Renal cortex interstitium (tissue), 11 donors: ENCODE data around the gene ARL2. TPM values are rescaled to one million over a fixed set of nuclear protein-coding genes. Genes with fewer than 3 reads are reported as not detected.

Experiments used
- DNase-seq, 11 donors: peaks; one replicate each; pipeline ENCODE4 v3.0.0-alpha.2; 2013; ENCODE audit warnings: low read depth in 9 of 11, low spot score in 4 of 11; ENCODE audit errors: extremely low read depth in 1 of 11
- polyA plus RNA-seq, 3 donors: library from polyadenylated mRNA; unstranded; fragments of 120-200 nt; gene quantifications; one replicate each; pipeline ENCODE4 v1.2.1, GENCODE V29; 2013; ENCODE audit not compliant: insufficient read length in 3 of 3

ARL2 gene
- polyA plus RNA-seq, 3 donors = 49.0 to 73.9 (median 63.6) TPM

DNA sequence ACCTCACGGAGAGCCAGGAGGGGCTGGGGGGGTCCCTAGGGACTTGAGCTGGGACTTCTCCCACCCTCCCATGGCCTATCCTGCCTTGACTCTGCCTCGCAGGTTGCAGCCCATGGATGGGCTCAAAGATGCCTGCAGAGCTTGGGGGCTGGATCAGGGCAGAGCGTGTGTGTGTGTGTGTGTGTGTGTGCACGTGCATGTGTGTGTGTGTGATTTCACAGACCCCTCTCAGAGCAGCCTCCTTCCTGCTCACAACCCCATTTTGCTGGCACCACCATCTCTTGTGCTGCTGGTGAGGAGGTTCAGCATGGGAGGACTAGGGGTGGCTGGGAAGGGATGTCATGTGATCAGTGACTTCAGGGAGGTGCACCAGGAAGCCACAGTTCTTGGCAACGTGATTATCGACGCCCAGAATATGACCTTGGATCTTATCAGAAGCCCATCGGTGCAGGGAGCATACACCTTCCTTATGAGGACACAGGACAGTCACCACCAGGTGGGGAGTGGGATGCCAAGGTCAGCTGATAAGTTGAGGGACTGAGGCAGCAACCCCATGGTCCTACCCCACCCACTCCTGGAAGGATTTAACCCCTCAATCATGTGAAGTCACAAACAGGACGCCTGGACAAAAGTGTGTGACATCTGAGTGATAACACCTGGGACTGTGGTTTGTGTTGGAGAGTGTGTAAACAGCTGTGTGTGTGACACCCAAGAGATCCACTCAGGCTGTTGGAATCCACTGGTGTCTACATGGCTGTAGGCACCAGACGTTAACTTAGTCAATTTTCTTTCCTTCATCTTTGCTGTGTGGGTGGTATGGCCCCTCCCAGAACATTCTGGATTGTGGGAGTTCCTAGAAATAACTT is 46.2 kb downstream of the ARL2 start:
- DNase-seq = no peak

DNA sequence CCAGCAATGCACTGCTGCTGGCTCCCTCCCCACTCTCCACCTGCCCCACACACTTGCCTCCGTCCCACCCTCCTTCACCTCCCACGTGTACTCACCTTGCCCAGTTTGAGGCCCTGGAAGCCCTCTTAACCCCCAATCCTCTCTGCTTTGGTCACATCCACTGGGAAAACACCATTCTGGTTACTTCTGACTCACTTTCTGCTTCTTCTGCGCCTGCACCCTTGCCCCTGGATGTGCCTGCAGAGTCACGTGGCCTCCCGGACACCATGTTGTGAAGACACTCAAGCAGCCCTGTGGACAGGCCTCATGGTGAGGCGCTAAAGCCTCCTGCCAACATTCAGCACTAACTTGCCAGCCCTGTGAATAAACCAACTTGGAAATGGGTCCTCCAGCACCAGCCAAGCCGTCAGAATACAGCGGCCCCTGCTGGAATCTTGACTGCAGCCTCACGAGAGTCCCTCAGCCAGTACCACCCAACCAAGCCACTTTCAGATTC is 47.0 kb downstream of the ARL2 start:
- DNase-seq = no peak

DNA sequence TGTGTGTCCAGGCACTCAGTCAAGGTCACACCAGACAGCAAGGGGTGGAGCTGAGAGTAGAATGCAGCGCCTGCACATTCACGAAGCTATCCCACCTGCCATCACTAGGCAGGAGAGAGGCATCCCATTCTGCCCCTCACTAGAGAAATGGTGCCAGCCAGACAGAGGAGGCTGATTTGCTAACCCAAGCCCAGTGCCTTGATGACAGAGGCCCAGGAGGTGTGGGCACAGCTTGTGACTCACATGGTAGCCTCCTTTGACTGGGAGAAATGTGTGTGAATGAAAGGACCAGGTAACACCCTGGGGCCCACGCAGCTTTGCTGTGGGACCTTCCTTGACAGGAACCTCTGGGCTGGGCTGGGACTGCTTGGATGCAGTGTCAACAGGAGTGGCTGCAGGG is 49.6 kb downstream of the ARL2 start:
- DNase-seq = no peak

DNA sequence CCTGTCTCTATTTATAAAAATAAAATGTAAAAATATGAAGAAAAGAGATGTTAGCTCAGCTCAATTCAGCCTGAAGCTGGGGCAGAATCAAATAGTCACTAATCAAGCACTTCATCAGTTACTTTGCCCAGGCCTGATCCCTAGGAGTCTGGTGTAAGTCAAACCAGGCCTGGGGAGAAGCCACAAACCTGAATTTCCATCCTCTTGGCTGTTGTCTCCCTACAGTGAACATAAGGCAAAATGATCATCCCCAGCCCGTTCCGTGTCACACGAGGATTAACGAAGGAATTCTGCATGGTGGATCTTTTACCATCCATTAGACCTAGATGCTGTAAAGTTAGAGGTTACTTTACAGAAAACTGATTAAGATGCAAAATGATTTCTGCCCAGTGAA is 50.9 kb downstream of the ARL2 start:
- DNase-seq = no peak

DNA sequence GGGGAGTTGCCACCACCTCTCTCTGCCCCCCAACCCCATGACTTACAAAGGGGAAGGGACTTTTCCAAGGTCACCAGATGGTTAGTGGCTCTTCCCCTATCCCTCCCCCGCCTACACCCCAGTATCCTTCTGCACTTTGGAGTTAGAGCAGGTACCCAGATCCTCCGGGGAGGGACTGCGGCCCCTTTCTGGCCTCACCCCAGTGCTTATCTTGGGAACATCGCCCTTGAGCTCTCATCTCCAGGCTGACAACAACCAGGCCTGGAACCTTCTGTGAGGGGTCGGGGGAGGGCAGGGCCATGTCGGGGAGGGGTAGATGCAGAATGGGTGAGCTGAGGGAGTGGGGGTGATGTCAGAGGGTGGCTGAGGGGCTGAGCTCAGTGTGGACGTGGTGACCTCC is 51.9 kb downstream of the ARL2 start:
- no peak for DNase-seq

DNA sequence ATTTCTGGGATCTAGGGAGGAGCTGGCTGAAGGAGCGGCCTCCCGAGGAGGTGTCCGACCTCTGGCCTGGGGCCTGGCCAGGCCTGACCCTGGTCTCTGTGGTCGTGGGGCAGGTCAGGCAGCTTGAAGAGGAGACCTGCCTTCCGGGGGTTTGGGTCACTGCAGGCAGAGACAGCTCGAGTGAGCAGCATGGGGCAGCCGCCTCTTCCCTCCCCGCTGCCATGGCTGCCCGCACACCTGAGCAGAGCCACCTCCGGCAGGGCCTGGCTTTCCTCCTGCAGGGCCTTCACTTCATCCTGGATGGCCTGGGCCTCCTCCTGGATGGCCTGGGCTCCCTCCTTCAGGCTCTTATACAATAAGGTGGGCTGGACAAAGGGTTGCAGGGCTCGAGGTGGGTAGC is 52.4 kb downstream of the ARL2 start:
- DNase-seq = no peak

DNA sequence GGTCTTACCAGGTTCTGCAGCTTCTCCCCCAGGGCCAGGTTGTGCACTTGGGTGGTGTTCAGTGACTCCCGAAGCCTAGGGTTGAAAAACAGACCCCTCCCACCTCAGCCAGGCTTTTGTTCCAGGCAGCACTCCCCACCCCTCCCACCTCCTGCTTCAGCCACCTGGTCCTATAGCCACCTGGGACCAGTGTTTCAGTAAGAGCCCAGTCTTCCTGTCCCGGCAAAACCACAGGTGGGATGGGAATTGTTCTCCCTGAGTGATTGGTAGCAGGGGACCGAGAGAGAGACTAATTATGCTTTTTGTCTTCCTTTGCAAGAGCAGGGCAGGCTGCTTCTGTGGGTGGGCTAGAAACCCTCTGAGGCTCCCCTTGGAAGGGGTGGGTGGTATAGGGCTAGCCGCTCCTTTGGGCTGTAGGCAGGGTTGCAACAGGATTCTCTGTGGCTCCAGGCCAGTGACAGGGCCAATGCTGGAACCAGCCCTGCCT is 52.9 kb downstream of the ARL2 start:
- DNase-seq = no peak

DNA sequence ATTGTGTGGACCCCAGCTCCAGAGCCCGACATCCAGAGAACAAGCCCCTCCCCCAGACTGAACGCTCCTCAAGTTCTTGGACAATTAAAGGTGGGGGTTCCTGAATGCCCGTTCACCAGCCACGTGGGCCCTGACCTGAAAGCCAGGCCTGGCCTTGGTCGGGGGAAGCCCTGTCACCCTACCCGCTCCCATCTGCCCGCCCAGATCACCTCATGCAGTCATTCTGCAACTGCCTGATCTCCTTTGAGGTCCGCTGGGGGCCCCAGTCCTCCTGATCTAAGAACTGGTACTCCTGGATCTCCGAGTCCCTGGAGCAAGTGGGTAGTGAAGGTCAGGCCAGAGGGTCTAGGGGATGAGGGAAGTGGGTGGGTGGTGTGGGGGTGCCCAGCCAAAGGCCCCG is 53.5 kb downstream of the ARL2 start:
- DNase-seq = no peak

DNA sequence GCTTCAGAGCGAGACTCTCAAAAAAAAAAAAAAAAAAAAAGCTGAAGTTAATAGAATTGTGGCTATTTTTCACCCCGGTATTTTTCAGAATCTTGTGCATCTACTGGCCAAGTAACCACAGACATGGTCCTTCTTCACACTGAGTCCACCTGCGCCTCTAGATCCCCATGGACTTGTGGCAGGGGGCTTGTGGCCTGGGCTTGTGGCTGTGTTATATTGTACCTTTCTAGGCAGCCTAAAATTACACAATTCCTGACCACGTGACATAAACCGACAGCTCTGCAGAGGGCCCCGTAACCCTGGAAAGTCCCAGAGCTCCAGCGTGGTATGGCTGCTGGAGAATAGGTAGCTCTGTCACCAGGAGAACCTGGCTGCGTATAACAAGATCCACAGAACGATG is 55.3 kb downstream of the ARL2 start:
- no peak for DNase-seq

Other genes with a start within 250 kb of the ARL2 start
- 100 to 1,000 TPM; 346 to 463 (median 385) TPM for gene SF1, start 235.6 kb upstream of the ARL2 start, polyA plus RNA-seq
- 10 to 100 TPM; 14.9 to 23.3 (median 19.5) TPM for gene MAP4K2, start 210.9 kb upstream of the ARL2 start, polyA plus RNA-seq
- gene MEN1, start 203.6 kb upstream of the ARL2 start, polyA plus RNA-seq = 10 to 100 TPM; 34.3 to 43.5 (median 41.9) TPM
- 1 to 10 TPM; 4.0 to 6.3 (median 5.8) TPM for gene CDC42BPG, start 169.5 kb upstream of the ARL2 start, polyA plus RNA-seq
- 10 to 100 TPM; 54.8 to 67.9 (median 60.8) TPM for gene EHD1, start 135.5 kb upstream of the ARL2 start, polyA plus RNA-seq
- gene ATG2A, start 97.0 kb upstream of the ARL2 start, polyA plus RNA-seq = 10 to 100 TPM; 16.7 to 25.3 (median 21.7) TPM
- 10 to 100 TPM; 15.2 to 18.4 (median 16.1) TPM for gene PPP2R5B, start 89.5 kb upstream of the ARL2 start, polyA plus RNA-seq
- gene GPHA2, start 78.3 kb upstream of the ARL2 start, polyA plus RNA-seq = 1 to 10 TPM; 1.6 to 3.0 (median 2.4) TPM
- gene MAJIN, start 42.1 kb upstream of the ARL2 start, polyA plus RNA-seq = 1 to 10 TPM in 2 of 3 donors, under 1 TPM in 1; 0.76 to 1.2 (median 1.1) TPM
- 1 to 10 TPM; 2.3 to 3.5 (median 3.0) TPM for gene BATF2, start 17.2 kb upstream of the ARL2 start, polyA plus RNA-seq
- 10 to 100 TPM; 21.4 to 33.1 (median 27.1) TPM for gene SNX15, start 13.3 kb downstream of the ARL2 start, polyA plus RNA-seq
- gene SAC3D1, start 27.1 kb downstream of the ARL2 start, polyA plus RNA-seq = 10 to 100 TPM in 2 of 3 donors, 1 to 10 TPM in 1; 8.8 to 18.6 (median 10.5) TPM
- gene NAALADL1, start 44.4 kb downstream of the ARL2 start, polyA plus RNA-seq = 10 to 100 TPM in 2 of 3 donors, 1 to 10 TPM in 1; 9.5 to 14.5 (median 10.7) TPM
- 10 to 100 TPM; 16.3 to 24.5 (median 20.1) TPM for gene CDCA5, start 69.9 kb downstream of the ARL2 start, polyA plus RNA-seq
- 10 to 100 TPM; 26.6 to 38.4 (median 30.7) TPM for gene ZFPL1, start 70.1 kb downstream of the ARL2 start, polyA plus RNA-seq
- gene VPS51, start 82.1 kb downstream of the ARL2 start, polyA plus RNA-seq = 100 to 1,000 TPM in 2 of 3 donors, 10 to 100 TPM in 1; 85.0 to 146 (median 138) TPM
- 10 to 100 TPM; 66.3 to 91.9 (median 82.8) TPM for gene TM7SF2, start 97.7 kb downstream of the ARL2 start, polyA plus RNA-seq
- gene ZNHIT2, start 103.5 kb downstream of the ARL2 start, polyA plus RNA-seq = 1 to 10 TPM; 5.3 to 9.4 (median 9.1) TPM
- 100 to 1,000 TPM; 528 to 810 (median 808) TPM for gene FAU, start 108.0 kb downstream of the ARL2 start, polyA plus RNA-seq
- gene MRPL49, start 108.2 kb downstream of the ARL2 start, polyA plus RNA-seq = 10 to 100 TPM; 55.7 to 59.3 (median 57.2) TPM
- 10 to 100 TPM; 47.9 to 53.6 (median 52.1) TPM for gene SYVN1, start 120.4 kb downstream of the ARL2 start, polyA plus RNA-seq
- gene SPDYC, start 156.1 kb downstream of the ARL2 start, polyA plus RNA-seq = not detected
- 100 to 1,000 TPM in 2 of 3 donors, 10 to 100 TPM in 1; 82.9 to 105 (median 104) TPM for gene CAPN1, start 167.8 kb downstream of the ARL2 start, polyA plus RNA-seq
- 10 to 100 TPM; 23.8 to 31.1 (median 27.8) TPM for gene POLA2, start 247.8 kb downstream of the ARL2 start, polyA plus RNA-seq